T-helper 1 cell treated with Interleukin-12 subunit alpha and Interleukin-12 subunit beta and Interleukin-4 antibody, amounts not matched to agents 30 μg/mL and 1 μg/mL, for 36 hours (primary cell): Measurements from ENCODE around the gene PREX1.
A peak's percentile ranks its signal among the peaks of the same experiment; 100 is the strongest.

ENCODE experiments used
- H3K27ac Mint-ChIP-seq: one replicate; pipeline ENCODE4 v1.8.0; 2021; ENCODE audit warnings: mild to moderate bottlenecking, mixed read lengths
- H3K27me3 Mint-ChIP-seq: one replicate; pipeline ENCODE4 v1.8.0; 2021; ENCODE audit warnings: low read depth, mixed read lengths
- H3K36me3 Mint-ChIP-seq: one replicate; pipeline ENCODE4 v1.8.0; 2021; ENCODE audit warnings: low read depth, mixed read lengths
- H3K4me1 Mint-ChIP-seq: one replicate; pipeline ENCODE4 v1.8.0; 2021; ENCODE audit warnings: low read depth, mixed read lengths
- H3K4me3 Mint-ChIP-seq: one replicate; pipeline ENCODE4 v1.8.0; 2021; ENCODE audit warnings: mild to moderate bottlenecking, moderate library complexity, mixed read lengths
- H3K9me3 Mint-ChIP-seq: one replicate; pipeline ENCODE4 v1.8.0; 2021; ENCODE audit warnings: mixed read lengths

The PREX1 gene

DNA sequence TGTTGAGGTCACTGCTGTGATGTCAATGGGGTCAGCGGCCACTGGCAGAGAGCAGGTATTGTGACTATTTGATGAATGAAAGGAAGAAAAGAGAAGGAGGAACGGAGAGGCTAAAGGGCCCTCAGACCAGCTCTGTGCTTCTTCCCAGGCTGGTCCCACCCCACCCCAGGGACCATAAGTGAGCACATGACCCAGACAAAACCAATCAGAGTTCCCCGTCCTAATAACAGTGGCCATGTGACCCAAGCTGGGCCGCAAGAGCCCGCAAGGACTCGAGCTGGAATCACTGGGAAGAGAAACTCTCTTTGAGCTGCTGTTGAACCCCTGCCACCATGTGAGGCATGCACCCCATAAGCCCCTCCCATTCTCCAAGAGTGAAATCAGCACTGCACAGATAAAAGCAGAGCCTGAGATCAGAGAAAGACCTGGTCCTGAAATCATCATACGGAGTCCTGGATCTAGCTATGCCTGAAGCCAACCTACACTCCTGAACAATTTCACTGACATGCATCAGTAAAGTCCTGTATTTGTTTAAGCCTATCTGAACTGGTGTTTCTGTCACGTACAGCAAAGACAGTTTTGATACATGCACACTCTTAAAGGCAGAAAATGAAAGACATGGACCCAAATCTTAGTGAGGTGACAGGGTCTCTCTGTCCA, 90.2 kb downstream of the PREX1 start:
- peaks cover 59% of the 10 kb centered on the region for H3K36me3 Mint-ChIP-seq
- H3K4me3 Mint-ChIP-seq, result peak overlapping the region; percentile 43
- H3K27ac Mint-ChIP-seq, result peak overlapping the region; percentile 91
- no peaks in the 10 kb centered on the region for H3K9me3 Mint-ChIP-seq
- H3K27me3 Mint-ChIP-seq, result no peaks in the 10 kb centered on the region
- H3K4me1 Mint-ChIP-seq, result peaks cover 59% of the 10 kb centered on the region

DNA sequence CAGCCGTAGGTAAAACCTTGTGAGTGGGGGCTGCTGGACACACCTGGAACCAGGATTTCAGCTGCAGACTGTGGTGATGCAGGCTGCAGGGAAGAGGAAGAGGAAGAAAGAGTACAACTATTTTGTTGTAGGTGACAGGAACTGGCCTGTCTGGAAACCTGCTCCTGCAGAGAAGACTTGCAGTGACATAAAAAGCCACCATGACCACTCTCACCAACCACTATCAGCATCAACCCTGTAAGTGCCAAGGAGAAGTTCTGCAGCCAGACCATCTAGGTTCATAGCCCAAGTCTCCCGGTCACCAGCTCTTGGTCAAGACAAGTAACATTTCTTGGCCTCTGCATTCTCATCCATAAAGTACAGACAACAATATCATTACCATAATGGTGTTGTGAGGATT, 91.2 kb downstream of the PREX1 start:
- no peaks in the 10 kb centered on the region for H3K9me3 Mint-ChIP-seq
- H3K4me3 Mint-ChIP-seq, result peak overlapping the region; percentile 54
- peak overlapping the region; percentile 78 for H3K27ac Mint-ChIP-seq
- no peaks in the 10 kb centered on the region for H3K27me3 Mint-ChIP-seq
- peaks cover 58% of the 10 kb centered on the region for H3K4me1 Mint-ChIP-seq
- H3K36me3 Mint-ChIP-seq, result peaks cover 57% of the 10 kb centered on the region

DNA sequence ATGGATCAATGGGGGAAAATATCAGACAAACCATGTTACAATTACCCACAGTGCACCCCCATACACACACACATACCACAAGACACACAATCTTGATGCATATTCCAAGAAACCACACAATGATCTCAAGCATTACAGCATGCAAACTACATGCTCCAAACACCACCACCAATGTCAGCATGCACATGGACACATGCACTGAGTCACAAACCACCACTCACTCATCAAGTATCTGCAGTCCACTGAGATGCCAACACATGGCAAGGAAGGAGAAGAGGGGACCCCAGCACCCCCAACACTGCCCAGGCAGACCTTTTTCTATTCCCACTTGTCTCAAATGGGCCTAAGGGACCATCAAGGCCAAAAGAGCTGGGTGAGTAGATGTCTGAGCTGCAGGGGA, 91.6 kb downstream of the PREX1 start:
- peaks cover 57% of the 10 kb centered on the region for H3K36me3 Mint-ChIP-seq
- H3K4me1 Mint-ChIP-seq, result peaks cover 55% of the 10 kb centered on the region

DNA sequence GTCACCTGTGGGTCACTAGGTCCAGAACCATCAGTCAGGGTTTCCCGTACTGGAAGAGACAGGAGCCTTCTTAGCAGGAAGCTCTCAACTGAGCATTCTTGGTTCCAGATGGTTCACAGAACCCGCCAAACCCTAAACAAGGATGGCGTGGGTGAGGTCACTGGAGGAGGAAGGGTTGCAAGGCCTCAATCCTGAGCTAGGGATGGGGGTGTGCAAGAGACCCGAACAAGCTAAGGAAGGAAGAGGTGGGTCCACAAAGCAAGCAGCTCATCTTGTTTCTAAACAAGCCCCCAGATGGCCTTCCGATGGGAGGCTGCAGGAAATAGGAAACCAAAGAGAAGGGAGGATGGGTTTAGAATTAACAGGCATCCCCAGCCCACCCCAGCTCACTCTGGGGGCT, 92.7 kb downstream of the PREX1 start:
- H3K9me3 Mint-ChIP-seq, result no peaks in the 10 kb centered on the region
- H3K4me3 Mint-ChIP-seq, result no peak overlapping the region
- peak overlapping the region; percentile 58 for H3K27ac Mint-ChIP-seq
- H3K36me3 Mint-ChIP-seq, result peaks cover 64% of the 10 kb centered on the region
- H3K4me1 Mint-ChIP-seq, result peaks cover 58% of the 10 kb centered on the region
- H3K27me3 Mint-ChIP-seq, result no peaks in the 10 kb centered on the region

More for the DNA sequence above, 91.6 kb downstream of the PREX1 start:
- Mint-ChIP-seq H3K9me3 (no peaks in the 10 kb centered on the region), H3K4me3 (peak overlapping the region; percentile 54), H3K27ac (peak overlapping the region; percentile 78), H3K27me3 (no peaks in the 10 kb centered on the region)

DNA sequence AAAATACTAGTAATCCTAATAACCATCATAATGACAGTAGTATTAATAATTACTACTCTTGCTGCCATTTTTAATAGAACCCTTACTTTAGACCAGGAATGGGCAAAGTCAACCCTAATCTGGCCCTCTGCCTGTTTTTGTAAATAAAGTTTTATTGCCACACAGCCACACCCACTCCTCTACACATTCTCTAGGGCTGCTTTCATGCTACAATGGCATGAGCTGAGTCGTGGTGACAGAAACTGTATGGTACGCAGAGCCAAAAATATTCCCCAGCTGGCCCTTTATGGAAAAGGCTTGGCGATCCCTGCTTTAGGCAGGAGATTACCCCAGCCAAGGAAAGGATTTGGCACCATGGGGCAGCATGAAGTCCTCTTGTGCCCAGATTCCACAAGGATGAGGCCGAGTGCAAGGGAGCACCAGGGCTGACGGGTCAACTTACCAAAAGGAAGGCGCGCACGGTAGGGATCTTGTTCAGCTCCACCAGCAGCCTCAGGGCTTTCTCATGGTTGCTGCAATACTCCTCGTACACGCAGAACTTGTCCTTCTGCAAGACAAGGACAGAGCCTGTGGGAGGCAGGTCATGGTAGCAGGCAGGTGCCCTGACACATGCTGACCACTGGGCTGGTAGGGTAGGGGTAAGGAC, 93.6 kb downstream of the PREX1 start:
- Mint-ChIP-seq H3K4me1 (peaks cover 58% of the 10 kb centered on the region), H3K9me3 (no peaks in the 10 kb centered on the region), H3K27ac (no peak overlapping the region), H3K27me3 (no peaks in the 10 kb centered on the region), H3K36me3 (peaks cover 69% of the 10 kb centered on the region), H3K4me3 (no peak overlapping the region)

DNA sequence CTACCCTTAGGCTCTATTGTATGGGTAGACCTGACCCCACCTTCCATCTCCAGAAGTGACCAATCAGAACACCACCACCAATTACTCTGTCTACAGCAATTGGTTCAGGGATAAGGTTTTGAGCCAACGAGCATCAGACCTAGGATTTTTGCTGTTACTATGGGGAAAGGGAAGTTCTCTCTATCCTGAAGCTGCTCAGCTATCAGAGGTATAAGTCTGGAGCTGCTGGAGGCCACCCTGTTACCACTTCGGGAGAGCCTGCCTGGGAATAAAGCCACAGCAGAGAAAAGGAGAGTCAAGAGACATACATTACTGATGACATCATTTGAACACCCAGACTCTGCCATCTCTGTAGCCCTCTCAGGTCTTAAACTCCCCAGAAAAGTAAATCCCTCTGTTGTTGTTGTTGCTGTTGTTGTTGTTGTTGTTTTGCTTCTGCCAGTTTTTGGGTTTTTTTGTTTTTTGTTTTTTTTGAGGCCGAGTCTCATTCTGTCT, 94.5 kb downstream of the PREX1 start:
- Mint-ChIP-seq H3K9me3 (no peaks in the 10 kb centered on the region), H3K36me3 (peaks cover 63% of the 10 kb centered on the region), H3K27me3 (no peaks in the 10 kb centered on the region), H3K4me3 (no peak overlapping the region), H3K27ac (no peak overlapping the region), H3K4me1 (peaks cover 54% of the 10 kb centered on the region)

DNA sequence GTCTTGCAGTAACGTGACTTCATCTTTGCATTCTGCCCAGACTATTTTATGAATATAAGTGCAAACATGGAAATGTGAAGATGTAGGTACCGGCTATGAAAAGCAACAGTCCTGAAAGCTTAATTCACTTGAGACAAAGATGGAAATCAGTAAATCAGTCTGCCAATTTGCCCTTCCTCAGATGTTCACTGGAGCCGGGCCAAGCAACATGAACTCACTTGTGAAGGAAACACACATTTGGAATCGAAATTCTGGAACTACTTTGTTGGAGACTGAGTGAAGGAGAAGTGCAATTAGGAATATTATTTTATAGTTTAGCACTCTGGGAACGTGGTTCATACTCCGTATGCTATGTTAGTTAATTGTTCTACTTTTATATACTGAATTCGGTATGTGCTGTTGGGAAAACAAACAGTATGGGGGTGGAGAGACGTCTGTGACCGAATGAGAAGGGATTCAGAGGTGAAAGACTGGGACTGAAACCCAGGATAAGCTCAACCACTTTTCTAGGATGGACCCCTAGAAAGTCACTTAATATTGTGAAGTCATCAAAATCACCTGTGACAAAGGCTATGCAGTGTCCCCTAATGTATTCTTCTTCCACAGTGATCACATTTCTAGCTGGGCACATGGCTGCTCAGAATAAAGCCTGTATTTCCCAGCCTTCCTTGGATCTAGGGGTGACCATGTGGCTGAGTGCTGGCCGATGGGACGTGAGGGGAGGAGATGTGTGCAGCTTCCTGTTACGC, 95.5 kb downstream of the PREX1 start:
- H3K4me3 Mint-ChIP-seq, result no peak overlapping the region
- no peak overlapping the region for H3K27ac Mint-ChIP-seq
- peaks cover 50% of the 10 kb centered on the region for H3K4me1 Mint-ChIP-seq
- H3K9me3 Mint-ChIP-seq, result no peaks in the 10 kb centered on the region
- peaks cover 64% of the 10 kb centered on the region for H3K36me3 Mint-ChIP-seq
- no peaks in the 10 kb centered on the region for H3K27me3 Mint-ChIP-seq

DNA sequence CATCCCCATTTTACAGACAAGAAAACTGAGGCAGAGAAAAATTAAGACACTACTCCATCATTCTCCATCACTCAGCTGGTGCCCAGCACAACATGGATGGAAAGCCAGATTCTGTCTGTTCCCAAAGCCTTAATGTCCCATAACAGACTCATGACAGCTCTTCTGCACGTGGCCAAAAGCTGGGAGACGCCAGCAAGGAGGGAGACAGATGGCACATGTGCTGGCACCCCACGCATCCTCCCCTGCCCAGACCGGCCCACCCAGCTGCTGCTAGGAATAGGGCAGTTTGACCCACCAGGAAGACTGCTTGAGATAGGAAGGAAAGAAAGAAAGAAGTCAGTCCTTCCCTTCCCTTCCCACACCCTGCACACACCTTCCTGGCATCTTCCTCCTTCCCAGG, 96.3 kb downstream of the PREX1 start:
- Mint-ChIP-seq H3K27ac (no peak overlapping the region), H3K36me3 (peaks cover 62% of the 10 kb centered on the region), H3K9me3 (no peaks in the 10 kb centered on the region), H3K27me3 (no peaks in the 10 kb centered on the region), H3K4me3 (no peak overlapping the region), H3K4me1 (peaks cover 45% of the 10 kb centered on the region)

DNA sequence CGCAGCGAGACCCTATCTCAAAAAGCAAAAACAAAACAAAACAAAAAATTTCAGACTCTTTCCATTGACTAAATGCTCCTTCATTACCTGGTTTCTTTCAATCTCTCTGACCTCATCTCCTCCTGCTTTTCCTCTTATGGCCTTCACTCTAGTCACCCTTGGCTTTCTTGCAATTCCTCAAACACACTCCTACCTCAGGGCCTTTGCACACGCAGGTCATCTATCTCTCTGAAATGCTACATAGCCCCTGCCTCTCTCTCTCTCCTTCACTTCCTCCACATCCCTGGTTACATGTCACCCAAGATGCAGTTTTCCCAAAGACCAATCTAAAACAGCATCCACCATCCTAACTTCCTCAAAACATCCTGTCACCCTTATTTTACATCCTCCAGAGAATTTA, 96.8 kb downstream of the PREX1 start:
- no peaks in the 10 kb centered on the region for H3K27me3 Mint-ChIP-seq
- H3K27ac Mint-ChIP-seq, result peak overlapping the region; percentile 0
- H3K36me3 Mint-ChIP-seq, result peaks cover 62% of the 10 kb centered on the region
- peaks cover 43% of the 10 kb centered on the region for H3K4me1 Mint-ChIP-seq
- H3K9me3 Mint-ChIP-seq, result no peaks in the 10 kb centered on the region
- H3K4me3 Mint-ChIP-seq, result no peak overlapping the region

DNA sequence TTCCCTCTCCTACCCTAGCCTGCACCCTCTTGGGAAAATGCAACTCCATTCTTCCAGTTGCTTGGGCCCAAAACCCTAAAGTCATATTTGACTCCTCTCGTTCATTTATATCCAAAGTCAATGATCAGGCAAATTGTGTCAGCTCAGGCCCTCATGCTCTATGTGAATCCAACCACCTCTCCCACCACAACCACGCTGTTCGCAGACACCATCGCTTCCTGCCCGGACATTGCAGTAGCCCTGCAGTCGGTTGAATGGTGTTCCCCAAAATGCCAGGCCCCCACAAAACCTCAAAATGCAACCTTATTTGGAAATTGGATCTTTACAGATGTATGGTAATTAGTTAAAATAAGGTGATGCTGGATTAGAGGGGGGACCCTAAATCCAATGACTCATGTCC, 98.3 kb downstream of the PREX1 start:
- peak overlapping the region; percentile 24 for H3K27ac Mint-ChIP-seq

DNA sequence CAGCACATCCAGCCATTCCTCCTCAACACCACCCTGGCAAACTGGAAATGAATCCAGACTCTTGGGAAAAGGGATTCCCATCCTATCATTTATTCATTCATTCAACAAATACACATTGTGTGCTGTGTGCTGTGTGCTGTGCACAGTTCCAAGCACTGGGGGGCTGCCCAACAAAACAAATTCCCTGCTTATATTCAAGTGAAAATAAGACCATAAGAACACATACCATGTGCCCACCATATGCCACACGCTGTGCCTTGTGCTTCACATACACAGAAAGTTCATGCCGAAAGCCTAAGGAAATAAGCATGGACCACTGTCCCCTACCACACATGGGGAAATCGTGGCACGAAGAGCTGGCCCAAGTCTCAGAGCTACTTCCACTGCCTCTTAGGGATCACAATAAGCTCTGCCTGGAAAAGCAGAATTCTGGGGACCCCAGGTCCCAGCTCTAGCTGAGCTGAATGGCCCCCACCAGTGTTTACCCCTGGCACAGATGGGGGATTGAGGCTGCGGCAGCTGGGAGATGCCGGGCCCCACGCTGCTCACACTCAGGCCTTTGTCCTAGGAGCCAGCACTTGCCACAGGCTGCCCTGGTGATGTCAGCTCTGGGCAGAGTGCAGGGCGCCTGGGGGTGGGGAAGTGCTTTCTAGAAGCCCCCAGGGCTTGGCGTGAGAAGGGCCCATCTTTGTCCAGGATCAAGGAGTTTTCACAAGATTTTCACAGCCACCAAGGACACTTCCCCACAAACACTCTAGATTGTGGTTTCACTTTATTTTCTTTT, 99.6 kb downstream of the PREX1 start:
- H3K27ac Mint-ChIP-seq, result no peak overlapping the region

More for the DNA sequence above, 98.3 kb downstream of the PREX1 start:
- Mint-ChIP-seq H3K36me3 (peaks cover 70% of the 10 kb centered on the region), H3K4me3 (no peak overlapping the region), H3K9me3 (no peaks in the 10 kb centered on the region), H3K4me1 (peaks cover 42% of the 10 kb centered on the region), H3K27me3 (no peaks in the 10 kb centered on the region)

DNA sequence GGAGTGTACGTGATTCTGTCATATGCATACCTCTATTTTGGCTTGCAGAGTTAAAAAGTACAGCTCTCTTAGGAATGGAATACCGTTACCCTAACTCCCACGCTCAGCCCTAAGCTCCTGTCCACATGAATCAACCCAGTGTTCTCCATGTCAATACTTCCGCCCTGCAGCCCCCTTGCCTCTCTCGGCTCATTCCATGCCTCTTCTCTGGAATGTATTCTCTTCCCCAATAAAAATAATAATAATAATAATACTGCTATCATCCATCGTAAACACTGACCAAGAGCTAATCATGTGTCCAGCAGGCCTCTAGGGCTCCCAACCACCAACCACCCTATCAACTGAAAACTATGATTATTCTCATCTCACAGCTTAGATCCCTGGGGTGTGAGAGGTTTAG, 100.6 kb downstream of the PREX1 start:
- Mint-ChIP-seq H3K4me3 (no peak overlapping the region), H3K36me3 (peaks cover 58% of the 10 kb centered on the region), H3K9me3 (no peaks in the 10 kb centered on the region), H3K4me1 (peaks cover 49% of the 10 kb centered on the region), H3K27ac (no peak overlapping the region), H3K27me3 (no peaks in the 10 kb centered on the region)

More for the DNA sequence above, 99.6 kb downstream of the PREX1 start:
- H3K4me3 Mint-ChIP-seq, result no peak overlapping the region
- peaks cover 44% of the 10 kb centered on the region for H3K4me1 Mint-ChIP-seq
- H3K36me3 Mint-ChIP-seq, result peaks cover 65% of the 10 kb centered on the region
- H3K9me3 Mint-ChIP-seq, result no peaks in the 10 kb centered on the region
- H3K27me3 Mint-ChIP-seq, result no peaks in the 10 kb centered on the region

DNA sequence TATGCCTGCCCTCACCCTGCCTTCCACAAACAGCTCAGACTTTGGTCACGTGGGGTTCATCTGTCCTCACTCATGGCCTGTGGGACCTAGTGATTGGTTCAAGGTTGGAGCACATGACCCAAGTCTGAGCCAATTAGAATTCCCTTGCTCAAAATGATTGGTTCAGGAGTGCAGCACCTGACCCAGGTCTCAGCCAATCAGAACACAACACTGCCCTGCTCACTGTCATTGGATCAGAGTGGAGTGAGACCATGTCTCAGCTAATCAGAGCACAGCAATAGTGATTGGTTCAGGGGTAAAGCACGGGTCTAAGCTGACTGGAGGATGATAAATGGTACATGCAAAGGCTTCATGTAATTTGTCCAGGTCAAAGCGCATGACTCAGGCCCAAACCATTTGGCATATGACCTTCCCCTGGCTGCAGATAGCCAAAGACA, 102.2 kb downstream of the PREX1 start:
- peaks cover 57% of the 10 kb centered on the region for H3K4me1 Mint-ChIP-seq
- peak overlapping the region; percentile 26 for H3K27ac Mint-ChIP-seq
- peaks cover 59% of the 10 kb centered on the region for H3K36me3 Mint-ChIP-seq
- no peaks in the 10 kb centered on the region for H3K27me3 Mint-ChIP-seq
- no peak overlapping the region for H3K4me3 Mint-ChIP-seq
- H3K9me3 Mint-ChIP-seq, result no peaks in the 10 kb centered on the region

DNA sequence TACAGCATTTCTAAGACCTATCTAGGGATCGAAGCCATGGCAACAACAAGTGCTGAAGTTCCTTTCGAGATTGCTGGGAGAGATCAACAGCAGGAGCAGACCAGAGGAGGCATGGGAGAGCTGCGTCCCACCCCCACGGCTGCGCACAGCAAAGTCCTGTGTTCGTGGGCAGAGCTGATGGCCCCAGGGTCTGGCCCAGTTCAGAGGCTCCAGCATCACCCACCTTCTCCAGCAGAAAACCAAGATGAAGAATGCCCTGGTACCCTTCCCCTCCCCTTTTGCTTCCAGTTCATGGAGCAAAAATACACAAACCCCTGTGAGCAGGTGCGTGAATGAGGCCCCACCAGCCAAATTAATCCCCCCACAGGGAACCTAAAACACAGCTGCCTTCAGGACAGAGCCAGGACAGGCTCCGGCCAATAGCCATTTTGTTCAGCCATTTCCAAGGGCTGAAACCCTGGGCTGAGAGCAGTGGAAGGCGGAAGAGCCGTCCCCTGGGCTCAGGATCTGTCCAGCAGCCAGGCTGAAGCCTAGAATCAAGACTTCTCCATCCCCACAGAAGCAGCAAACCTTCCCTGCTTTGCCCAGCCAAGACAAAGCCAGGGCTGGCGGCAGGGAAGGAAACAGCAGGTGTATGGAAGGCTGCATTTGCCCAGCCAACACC, 102.8 kb downstream of the PREX1 start:
- Mint-ChIP-seq H3K27ac (peak overlapping the region; percentile 15), H3K36me3 (peaks cover 58% of the 10 kb centered on the region), H3K4me1 (peaks cover 59% of the 10 kb centered on the region), H3K4me3 (no peak overlapping the region), H3K9me3 (no peaks in the 10 kb centered on the region), H3K27me3 (no peaks in the 10 kb centered on the region)
